ENCODE measurements around the gene SPTBN1.
A peak's percentile ranks its signal among the peaks of the same experiment; 100 is the strongest.
"Not testable (repeated sequence)": the region's sequence is repeated elsewhere in the genome, so short reads cannot be mapped to it uniquely, and the experiment has no call there.

Gene SPTBN1

GRCh38 chr2:54692556-54692955 is 236.4 kb downstream of the SPTBN1 start:
- Histone ChIP-seq H3K27me3 (ENCODE audit: control insufficient read depth, insufficient read depth, low read length) (no peaks in the 10 kb centered on the region), H3K4me3 (ENCODE audit: low read depth, low read length) (no peak overlapping the region), H3K9ac (ENCODE audit: low read depth, low read length) (no peak overlapping the region), H3K4me1 (ENCODE audit: control insufficient read depth, insufficient read depth, low read length) (no peaks in the 10 kb centered on the region), H3K36me3 (ENCODE audit: control insufficient read depth, insufficient read depth, low read length) (no peaks in the 10 kb centered on the region), H3K9me3 (ENCODE audit: control insufficient read depth, insufficient read depth, low read length) (no peaks in the 10 kb centered on the region)

- no peaks in the 10 kb centered on the region for H3K4me1 ChIP-seq (ENCODE audit: control insufficient read depth, insufficient read depth, low read length)
- H3K9ac ChIP-seq (ENCODE audit: low read depth, low read length): no peak overlapping the region
- H3K36me3 ChIP-seq (ENCODE audit: control insufficient read depth, insufficient read depth, low read length): no peaks in the 10 kb centered on the region
- no peaks in the 10 kb centered on the region for H3K9me3 ChIP-seq (ENCODE audit: control insufficient read depth, insufficient read depth, low read length)
- H3K4me3 ChIP-seq (ENCODE audit: low read depth, low read length): no peak overlapping the region
- H3K27me3 ChIP-seq (ENCODE audit: control insufficient read depth, insufficient read depth, low read length): no peaks in the 10 kb centered on the region
These were observed 239.3 kb downstream of the SPTBN1 start for GRCh38 chr2:54695378-54695777.

- Histone ChIP-seq H3K4me1 (ENCODE audit: control insufficient read depth, insufficient read depth, low read length) (no peaks in the 10 kb centered on the region), H3K9ac (ENCODE audit: low read depth, low read length) (no peak overlapping the region), H3K36me3 (ENCODE audit: control insufficient read depth, insufficient read depth, low read length) (no peaks in the 10 kb centered on the region), H3K27me3 (ENCODE audit: control insufficient read depth, insufficient read depth, low read length) (no peaks in the 10 kb centered on the region), H3K4me3 (ENCODE audit: low read depth, low read length) (no peak overlapping the region), H3K9me3 (ENCODE audit: control insufficient read depth, insufficient read depth, low read length) (no peaks in the 10 kb centered on the region)
These were observed 241.8 kb downstream of the SPTBN1 start for GRCh38 chr2:54697934-54698333.

GRCh38 chr2:54698926-54699325 is 242.8 kb downstream of the SPTBN1 start:
- not testable (repeated sequence) for H3K27me3 ChIP-seq (ENCODE audit: control insufficient read depth, insufficient read depth, low read length); H3K4me1 ChIP-seq (ENCODE audit: control insufficient read depth, insufficient read depth, low read length); H3K4me3 ChIP-seq (ENCODE audit: low read depth, low read length); H3K9ac ChIP-seq (ENCODE audit: low read depth, low read length); H3K9me3 ChIP-seq (ENCODE audit: control insufficient read depth, insufficient read depth, low read length); H3K36me3 ChIP-seq (ENCODE audit: control insufficient read depth, insufficient read depth, low read length)

GRCh38 chr2:54699665-54700064 is 243.5 kb downstream of the SPTBN1 start:
- H3K9ac ChIP-seq (ENCODE audit: low read depth, low read length): no peak overlapping the region

GRCh38 chr2:54701029-54701428 is 244.9 kb downstream of the SPTBN1 start:
- H3K4me1 ChIP-seq (ENCODE audit: control insufficient read depth, insufficient read depth, low read length): no peaks in the 10 kb centered on the region
- H3K4me3 ChIP-seq (ENCODE audit: low read depth, low read length): no peak overlapping the region
- no peaks in the 10 kb centered on the region for H3K27me3 ChIP-seq (ENCODE audit: control insufficient read depth, insufficient read depth, low read length)
- H3K9me3 ChIP-seq (ENCODE audit: control insufficient read depth, insufficient read depth, low read length): no peaks in the 10 kb centered on the region
- H3K9ac ChIP-seq (ENCODE audit: low read depth, low read length): no peak overlapping the region
- no peaks in the 10 kb centered on the region for H3K36me3 ChIP-seq (ENCODE audit: control insufficient read depth, insufficient read depth, low read length)

More at GRCh38 chr2:54699665-54700064, 243.5 kb downstream of the SPTBN1 start:
- Histone ChIP-seq H3K27me3 (ENCODE audit: control insufficient read depth, insufficient read depth, low read length) (no peaks in the 10 kb centered on the region), H3K4me3 (ENCODE audit: low read depth, low read length) (no peak overlapping the region), H3K4me1 (ENCODE audit: control insufficient read depth, insufficient read depth, low read length) (no peaks in the 10 kb centered on the region), H3K9me3 (ENCODE audit: control insufficient read depth, insufficient read depth, low read length) (no peaks in the 10 kb centered on the region), H3K36me3 (ENCODE audit: control insufficient read depth, insufficient read depth, low read length) (no peaks in the 10 kb centered on the region)

GRCh38 chr2:54704238-54704637 is 248.1 kb downstream of the SPTBN1 start:
- H3K9ac ChIP-seq (ENCODE audit: low read depth, low read length): no peak overlapping the region
- no peaks in the 10 kb centered on the region for H3K9me3 ChIP-seq (ENCODE audit: control insufficient read depth, insufficient read depth, low read length)
- H3K27me3 ChIP-seq (ENCODE audit: control insufficient read depth, insufficient read depth, low read length): no peaks in the 10 kb centered on the region
- H3K36me3 ChIP-seq (ENCODE audit: control insufficient read depth, insufficient read depth, low read length): no peaks in the 10 kb centered on the region
- no peak overlapping the region for H3K4me3 ChIP-seq (ENCODE audit: low read depth, low read length)
- H3K4me1 ChIP-seq (ENCODE audit: control insufficient read depth, insufficient read depth, low read length): no peaks in the 10 kb centered on the region

- Histone ChIP-seq H3K9ac (ENCODE audit: low read depth, low read length) (no peak overlapping the region), H3K4me1 (ENCODE audit: control insufficient read depth, insufficient read depth, low read length) (peaks cover 2% of the 10 kb centered on the region), H3K4me3 (ENCODE audit: low read depth, low read length) (no peak overlapping the region), H3K36me3 (ENCODE audit: control insufficient read depth, insufficient read depth, low read length) (no peaks in the 10 kb centered on the region), H3K27me3 (ENCODE audit: control insufficient read depth, insufficient read depth, low read length) (peaks cover 4% of the 10 kb centered on the region), H3K9me3 (ENCODE audit: control insufficient read depth, insufficient read depth, low read length) (no peaks in the 10 kb centered on the region)
These were observed 248.8 kb downstream of the SPTBN1 start for GRCh38 chr2:54704688-54705605.

- no peaks in the 10 kb centered on the region for H3K9me3 ChIP-seq (ENCODE audit: control insufficient read depth, insufficient read depth, low read length)
- H3K27me3 ChIP-seq (ENCODE audit: control insufficient read depth, insufficient read depth, low read length): peaks cover 4% of the 10 kb centered on the region
- no peak overlapping the region for H3K4me3 ChIP-seq (ENCODE audit: low read depth, low read length)
- H3K36me3 ChIP-seq (ENCODE audit: control insufficient read depth, insufficient read depth, low read length): no peaks in the 10 kb centered on the region
- H3K4me1 ChIP-seq (ENCODE audit: control insufficient read depth, insufficient read depth, low read length): peaks cover 2% of the 10 kb centered on the region
- no peak overlapping the region for H3K9ac ChIP-seq (ENCODE audit: low read depth, low read length)
These were observed 250.5 kb downstream of the SPTBN1 start for GRCh38 chr2:54706622-54707021.

- H3K27me3 ChIP-seq (ENCODE audit: control insufficient read depth, insufficient read depth, low read length): peaks cover 4% of the 10 kb centered on the region
- H3K9me3 ChIP-seq (ENCODE audit: control insufficient read depth, insufficient read depth, low read length): no peaks in the 10 kb centered on the region
- peaks cover 2% of the 10 kb centered on the region for H3K4me1 ChIP-seq (ENCODE audit: control insufficient read depth, insufficient read depth, low read length)
- peak overlapping the region; percentile 75 for H3K4me3 ChIP-seq (ENCODE audit: low read depth, low read length)
- no peaks in the 10 kb centered on the region for H3K36me3 ChIP-seq (ENCODE audit: control insufficient read depth, insufficient read depth, low read length)
- H3K9ac ChIP-seq (ENCODE audit: low read depth, low read length): peak overlapping the region; percentile 70
These were observed 252.6 kb downstream of the SPTBN1 start for GRCh38 chr2:54708584-54709335.

GRCh38 chr2:54709336-54709809 is 253.2 kb downstream of the SPTBN1 start:
- Histone ChIP-seq H3K4me3 (ENCODE audit: low read depth, low read length) (peak overlapping the region; percentile 75), H3K4me1 (ENCODE audit: control insufficient read depth, insufficient read depth, low read length) (peaks cover 2% of the 10 kb centered on the region), H3K27me3 (ENCODE audit: control insufficient read depth, insufficient read depth, low read length) (peaks cover 4% of the 10 kb centered on the region), H3K9ac (ENCODE audit: low read depth, low read length) (peak overlapping the region; percentile 70), H3K9me3 (ENCODE audit: control insufficient read depth, insufficient read depth, low read length) (no peaks in the 10 kb centered on the region), H3K36me3 (ENCODE audit: control insufficient read depth, insufficient read depth, low read length) (no peaks in the 10 kb centered on the region)
